HG03280 (cell line): Measurements from ENCODE around the gene CCN2.
"Not testable (repeated sequence)": the region's sequence is repeated elsewhere in the genome, so short reads cannot be mapped to it uniquely, and the experiment has no call there.

ENCODE experiments used
- ATAC-seq: cut with Tn5 transposase; IDR thresholded peaks from one replicate; pipeline ENCODE4 v1.9.1; 2021; ENCODE audit warnings: mild to moderate bottlenecking, moderate library complexity; ENCODE audit not compliant: unreplicated experiment

Gene CCN2

DNA sequence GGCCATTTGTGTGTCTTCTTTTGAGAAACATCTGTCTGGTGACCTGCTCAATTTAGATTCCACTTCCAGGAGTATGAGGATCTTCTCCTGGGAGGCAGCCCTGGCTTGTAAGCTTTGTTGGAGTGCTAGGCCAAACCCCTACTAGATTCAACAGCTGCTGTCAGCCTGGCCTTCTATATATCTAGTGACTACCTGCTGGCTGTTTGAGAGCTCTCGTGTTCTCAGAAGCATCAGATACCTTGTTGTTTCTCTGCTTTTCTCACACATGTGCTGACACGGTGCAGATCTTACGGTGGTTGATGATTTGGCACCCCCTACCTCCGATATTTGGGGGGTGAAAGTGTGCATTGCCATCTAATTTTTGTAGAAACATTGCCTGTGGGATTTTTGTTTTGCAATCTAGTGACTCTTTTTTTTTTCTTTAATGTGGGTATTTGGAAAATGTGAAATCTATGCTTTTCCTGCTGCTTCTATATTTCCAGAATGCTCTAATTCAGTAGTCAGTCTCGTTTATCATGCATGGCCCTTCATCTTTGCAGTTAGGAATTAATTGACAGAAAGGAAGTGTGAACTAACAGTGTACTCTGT, 4.7 kb downstream of the CCN2 start:
- ATAC-seq = no peak

DNA sequence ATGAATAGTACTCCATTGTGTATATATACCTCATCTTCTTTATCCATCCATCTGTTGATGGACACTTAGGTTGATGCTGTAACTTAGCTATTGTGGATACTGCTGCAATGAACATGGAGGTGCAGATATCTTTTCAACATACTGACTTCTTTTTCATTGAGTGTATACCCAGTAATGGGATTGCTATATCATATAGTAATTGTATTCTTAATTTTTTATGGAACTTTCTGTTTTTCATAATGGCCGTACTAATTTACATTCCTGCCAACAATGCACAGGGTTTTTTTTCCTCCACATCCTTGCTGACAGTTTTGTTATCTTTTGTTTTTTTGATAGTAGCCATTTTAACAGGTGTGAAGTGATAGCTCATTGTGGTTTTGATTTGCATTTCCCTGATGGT, 5.2 kb downstream of the CCN2 start:
- ATAC-seq = no peak

DNA sequence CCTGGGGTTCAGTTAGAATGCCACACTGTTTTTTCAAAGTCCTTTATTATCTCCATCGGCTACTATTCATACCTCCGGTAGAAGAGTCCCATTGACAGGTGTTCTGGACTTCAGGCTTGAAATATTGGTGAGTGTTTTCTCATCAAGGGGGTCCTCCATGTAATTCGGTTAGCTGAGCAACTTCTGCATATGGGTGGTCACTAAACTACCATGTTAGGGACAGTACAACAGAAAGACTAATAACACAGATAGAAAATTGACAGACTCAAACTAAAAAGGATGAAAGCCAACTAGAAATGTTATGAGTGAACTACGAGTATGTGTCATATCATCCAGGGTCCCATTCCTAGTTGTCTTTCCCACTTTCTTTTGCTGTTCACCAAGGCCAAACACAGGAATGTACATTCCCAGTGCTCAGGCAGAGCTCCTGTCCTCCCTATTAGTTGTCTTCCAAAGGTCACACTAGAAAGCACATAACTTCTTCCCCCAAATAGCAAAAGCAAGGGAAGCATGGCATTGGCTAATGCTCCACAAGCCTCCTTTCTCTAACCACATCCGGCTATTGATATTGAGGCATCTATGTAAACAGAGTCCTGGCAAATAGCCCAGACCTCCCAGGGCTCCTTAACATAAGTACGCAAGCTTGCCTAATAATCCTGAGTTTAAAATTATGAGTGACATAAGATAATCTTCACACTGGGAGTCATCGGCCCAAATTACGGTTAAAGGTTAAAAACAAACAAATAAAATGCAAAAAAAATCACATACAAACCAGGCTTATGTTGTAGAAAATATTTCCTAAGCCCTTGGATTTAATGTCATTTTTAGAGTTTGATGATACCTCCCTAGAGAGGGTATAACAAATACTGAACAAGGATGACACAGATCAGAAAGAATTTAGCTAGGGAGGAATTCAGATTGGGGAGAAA, 13.2 kb downstream of the CCN2 start:
- ATAC-seq = no peak

DNA sequence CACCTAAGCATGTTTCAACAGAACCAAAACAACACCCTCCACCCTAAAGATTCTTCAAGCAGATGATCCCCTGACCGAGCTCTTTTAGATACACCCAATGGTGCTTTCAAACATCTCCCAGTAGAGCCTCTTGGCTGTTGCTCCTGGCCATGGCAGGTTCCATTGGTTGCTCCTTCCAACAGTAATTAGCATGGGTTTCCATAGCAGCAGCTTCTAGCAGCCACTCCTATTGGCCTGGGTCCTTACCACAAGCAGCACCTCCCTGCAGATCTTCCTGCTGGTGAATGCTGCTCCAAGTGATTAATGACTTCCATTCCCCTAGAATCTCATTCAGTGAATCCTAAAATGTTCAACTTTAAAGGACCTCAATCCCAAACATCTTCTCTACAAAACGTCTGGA, 13.9 kb downstream of the CCN2 start:
- ATAC-seq = no peak

DNA sequence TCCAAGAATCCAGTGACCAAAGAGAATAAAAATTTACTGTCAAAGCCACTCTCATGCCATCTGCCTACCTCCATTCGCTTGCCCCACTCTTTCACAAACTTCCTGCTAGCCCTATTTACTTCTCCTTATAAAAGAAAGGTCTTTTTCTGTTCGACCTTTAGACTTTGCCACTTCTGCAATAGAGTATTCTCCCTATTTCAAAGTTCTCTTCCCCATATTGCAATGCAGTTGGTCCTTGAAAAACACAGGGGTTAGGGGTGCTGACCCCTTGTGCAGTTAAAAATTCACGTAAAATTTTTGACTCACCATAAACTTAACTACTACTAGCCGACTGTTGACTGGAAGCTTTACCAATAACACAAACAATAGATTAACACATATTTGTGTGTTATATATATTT, 15.0 kb downstream of the CCN2 start:
- ATAC-seq = no peak

DNA sequence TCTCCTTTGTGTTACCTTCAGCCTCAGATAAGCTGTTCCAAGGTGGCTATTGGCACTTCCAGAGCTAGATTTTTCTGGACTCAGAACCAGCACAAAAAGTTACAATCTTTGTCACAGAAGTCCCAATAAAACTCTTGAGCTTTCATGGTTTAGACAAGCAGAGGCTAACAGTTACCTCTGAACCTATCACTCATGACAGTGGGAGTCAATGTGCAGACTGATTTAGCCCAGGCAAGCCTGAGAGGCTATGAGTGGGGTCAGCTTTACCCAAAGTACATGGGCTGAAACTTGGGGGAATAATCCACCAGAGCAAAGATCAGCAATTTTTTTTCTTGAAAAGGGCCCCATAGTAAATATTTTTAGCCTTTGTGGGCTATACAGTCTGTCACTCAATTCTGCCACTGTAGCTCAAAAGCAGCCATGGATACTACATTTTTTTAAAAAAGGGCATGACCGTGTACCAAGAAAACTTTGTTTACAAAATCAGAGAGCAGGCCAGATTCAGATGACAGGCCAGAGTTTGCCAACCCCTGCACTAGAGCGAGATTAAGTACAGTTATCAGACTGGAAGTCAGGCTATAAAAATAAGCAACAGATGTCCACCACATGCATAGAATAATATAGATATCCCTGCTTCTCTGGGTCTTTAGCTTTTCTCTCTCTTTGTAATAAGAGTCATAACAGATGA, 20.0 kb downstream of the CCN2 start:
- no peak for ATAC-seq

DNA sequence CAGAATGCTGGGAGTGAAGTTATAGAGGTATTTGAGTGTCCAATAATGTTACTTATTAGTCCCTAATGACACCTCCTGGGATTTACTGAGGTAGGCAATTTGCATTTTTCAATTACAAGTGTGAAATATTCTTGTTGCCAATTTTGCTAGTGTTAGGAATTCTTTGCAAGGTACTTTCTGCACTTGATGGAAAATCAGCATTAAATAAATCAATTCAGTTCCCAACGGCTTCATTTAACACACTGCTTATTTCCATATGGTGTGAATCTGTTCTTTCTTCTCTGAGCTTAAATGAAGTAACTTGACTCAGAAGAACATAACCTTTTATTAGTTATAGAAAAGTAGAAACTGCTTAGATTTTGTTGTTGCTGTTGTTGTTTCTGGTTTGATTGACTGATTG, 21.2 kb downstream of the CCN2 start:
- ATAC-seq = no peak

DNA sequence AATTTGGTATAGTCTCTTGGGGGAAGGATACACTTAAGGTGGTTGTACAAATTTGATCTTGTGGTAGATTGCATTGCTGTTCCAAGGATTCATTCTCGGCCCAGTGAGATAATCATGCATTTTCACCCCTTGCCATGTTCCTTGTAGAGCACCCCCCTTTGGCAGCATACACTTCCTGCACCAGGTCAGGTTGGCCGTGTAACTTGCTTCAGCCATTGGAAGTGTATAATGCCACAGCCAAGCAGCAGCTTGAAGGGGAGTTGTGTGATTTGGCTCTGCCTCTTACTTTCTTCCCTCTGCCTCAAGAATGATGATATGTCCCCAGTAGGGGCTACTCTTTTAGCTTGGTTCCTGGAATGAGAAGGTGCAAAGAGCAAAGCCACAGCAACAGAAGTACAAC, 21.9 kb downstream of the CCN2 start:
- ATAC-seq = no peak

DNA sequence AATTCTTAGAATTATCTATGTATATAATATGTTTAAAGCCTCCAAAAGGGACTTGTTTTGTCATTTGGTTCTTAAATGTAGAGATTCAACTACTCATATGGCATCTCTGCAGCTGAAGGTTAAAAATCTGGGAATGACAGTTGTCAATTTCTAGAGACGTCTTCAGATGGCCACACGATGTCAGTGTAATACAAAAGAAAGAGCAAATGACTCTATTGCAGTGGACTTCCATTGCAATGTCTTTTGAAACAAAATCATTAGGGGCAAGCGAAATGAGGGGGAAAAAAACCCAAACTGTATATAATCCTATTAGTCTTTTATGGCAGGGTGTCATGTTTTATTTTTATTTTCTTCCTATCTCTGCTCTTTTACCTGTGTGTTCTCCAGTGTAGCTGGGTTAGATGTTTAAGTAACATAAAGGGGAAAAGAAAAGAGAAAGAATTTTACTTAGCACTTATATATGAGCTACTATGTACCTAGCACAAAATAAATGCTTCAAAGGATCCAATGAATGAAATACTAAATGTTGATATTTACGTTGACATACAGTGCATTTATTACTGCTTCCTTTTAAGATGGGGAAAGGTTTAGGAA, 26.2 kb downstream of the CCN2 start:
- no peak for ATAC-seq

DNA sequence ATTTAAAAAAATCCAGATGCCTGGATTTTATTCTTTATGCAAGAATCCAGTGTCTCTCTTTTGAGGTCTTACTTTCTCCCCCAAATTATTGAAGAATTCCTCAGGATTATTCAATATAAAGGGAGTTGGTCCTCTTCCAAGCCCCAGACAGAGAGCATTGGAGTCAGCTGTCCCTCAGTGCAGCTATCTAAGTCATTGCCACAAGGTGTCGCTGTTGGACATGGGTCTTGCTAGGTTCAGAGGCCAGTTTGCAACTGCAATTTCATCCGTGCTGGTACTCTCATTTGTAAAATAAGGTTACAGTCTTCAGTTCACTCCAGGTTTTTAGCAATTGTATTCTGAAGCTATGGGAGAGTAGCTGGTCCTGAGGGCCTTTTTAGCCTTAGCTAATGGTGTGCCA, 27.8 kb downstream of the CCN2 start:
- peak; percentile 83 for ATAC-seq

DNA sequence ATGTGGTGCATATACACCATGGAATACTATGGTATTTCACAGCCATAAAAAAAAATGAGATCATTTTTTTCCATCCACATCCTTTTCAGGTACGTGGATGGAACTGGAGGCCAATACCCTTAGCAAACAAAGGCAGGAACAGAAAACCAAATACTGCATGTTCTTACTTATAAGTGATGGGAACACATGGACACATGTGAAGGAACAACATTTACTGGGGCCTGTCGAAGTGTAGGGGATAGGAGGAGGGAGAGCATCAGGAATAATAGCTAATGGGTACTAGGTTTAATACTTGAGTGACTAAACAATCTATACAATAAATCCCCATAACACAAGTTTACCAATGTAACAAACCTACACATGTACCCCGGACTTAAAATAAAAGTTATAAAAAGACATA, 30.5 kb downstream of the CCN2 start:
- no peak for ATAC-seq

DNA sequence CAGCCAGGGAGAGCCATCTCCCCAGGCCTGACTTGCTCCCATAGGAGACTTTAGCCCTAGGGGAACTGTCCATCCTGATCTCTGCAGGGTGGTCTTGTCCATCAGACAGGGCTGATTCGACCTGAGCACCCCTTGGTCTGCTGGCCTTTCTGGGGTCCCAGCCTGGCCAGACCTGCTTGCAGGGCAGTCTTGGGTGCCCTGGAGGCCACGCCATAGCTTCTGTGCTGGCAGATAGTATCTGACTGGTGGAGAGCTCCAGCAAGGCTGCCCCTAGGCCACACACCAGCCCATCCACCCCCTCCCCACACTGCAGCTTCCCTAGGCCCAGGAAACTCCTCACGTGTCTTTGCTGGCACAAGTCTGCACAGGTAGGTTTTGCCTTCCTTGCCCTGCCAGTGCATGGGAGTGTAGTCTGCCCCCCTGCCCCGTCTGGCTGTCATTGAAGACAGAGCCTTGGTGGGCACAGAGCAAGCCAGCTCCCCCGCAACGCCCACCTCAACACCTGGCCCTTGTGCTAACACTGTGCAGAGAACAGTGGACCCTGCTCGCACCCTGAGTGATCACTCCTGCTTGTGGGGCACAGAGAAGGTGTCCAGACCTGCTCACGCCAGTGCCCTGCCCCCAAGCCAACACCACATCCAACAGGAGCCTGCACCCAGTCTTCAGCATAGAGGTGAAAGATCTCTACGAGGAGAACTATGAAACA, 32.4 kb downstream of the CCN2 start:
- no peak for ATAC-seq

DNA sequence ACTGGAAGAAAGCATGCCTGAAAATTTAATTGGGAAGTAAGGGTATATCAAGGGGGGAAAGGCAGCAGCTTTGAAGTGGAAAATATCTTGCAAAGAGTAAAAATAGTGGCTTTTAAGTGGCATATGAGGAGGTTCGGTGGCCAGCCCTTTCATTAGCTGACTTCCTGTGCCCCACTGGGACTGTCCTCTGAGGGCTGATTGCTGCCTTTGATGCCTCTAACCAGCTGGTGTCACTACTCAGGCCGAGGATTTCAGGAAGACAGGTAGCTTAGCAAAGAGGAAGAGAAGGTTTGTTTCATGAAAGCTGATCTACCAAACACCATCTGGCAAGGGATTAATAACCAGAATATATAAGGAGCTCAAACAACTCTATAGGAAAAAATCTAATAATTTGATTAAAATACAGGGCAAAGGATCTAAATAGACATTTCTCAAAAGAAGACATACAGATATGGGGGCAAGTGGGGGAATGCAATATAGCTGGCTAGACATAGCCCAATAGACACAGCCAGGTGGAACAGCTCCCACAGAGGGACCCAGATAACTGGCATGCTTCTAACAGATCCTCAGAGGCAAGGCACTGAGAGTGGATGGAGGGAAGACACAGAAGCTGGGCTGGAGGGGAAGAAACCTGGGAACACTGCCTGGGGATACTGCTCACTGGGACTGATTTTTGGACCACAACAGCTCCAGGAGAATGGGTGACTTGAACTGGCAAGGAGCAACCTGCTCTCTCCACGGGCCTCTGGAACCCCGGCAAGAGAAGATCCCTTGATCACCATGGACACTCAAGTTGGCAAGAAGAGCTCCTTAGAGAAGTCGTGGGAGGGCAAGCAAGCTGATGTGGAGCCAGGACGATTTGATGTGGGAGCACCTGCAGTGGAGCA, 33.2 kb downstream of the CCN2 start:
- ATAC-seq = no peak

DNA sequence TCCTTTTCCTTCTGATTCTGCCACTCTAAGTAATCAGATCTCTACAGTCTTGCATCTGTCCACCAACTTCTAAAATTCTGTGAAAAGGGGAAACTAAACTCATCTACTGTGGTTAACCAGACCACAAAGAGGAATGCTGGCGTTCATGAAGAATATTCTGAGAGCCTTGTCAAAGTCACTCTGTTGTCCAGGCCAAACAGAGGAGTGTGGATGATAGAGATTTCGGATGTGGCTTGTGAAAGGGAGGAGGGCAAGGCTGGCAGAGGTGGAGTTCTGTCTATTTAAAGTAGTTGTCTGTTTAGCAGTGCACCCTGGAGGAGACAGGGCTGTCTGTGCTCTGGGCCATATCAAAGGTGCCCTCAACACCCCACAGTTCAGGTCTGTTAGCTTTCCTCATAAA, 33.9 kb downstream of the CCN2 start:
- no peak for ATAC-seq

DNA sequence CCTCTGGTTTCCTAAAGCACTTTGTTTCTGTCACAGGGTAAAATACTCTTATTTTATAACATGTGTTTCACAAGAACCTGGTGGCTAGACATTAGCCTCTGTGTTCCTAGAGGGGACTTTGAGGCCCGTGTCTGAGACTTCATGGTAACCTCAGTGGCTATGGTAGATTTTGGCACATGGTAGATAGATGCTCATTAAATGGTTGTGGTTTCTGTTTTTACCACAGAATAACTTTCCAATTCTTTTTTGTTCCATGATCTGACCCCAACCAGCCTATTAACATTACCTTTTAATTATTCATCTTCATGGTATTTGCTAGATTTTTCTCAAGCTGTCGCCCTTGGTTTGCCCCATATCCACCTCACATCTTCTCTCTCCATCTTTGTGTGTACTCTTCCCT, 34.3 kb downstream of the CCN2 start:
- ATAC-seq = no peak

DNA sequence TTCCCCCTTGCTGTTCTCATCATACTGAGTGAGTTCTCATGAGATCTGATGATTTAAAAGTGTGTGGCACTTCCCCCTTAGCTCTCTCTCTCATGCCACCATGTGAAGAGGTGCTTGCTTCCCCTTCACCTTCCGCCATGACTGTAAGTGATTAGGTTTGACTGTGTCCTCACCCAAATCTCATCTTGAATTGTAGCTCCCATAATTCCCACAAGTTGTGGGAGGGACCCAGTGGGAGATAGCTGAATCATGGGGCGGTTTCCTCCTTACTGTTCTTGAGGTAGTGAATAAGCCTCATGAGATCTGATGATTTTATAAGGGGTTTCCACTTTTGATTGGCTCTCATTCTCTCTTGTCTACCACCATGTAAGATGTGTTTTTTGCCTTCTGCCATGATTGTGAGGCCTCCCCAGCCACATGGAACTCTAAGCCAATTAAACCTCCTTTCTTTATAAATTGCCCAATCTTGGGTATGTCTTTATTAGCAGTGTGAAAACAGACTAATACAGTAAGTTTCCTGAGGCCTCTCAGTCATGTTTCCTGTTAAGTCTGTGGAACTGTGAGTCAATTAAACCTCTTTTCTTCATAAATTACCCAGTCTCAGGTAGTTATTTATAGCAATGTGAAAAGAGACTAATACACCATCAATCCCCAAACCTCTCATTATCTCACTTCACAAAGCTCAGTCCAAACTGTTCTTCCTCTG, 34.9 kb downstream of the CCN2 start:
- not testable (repeated sequence) for ATAC-seq

DNA sequence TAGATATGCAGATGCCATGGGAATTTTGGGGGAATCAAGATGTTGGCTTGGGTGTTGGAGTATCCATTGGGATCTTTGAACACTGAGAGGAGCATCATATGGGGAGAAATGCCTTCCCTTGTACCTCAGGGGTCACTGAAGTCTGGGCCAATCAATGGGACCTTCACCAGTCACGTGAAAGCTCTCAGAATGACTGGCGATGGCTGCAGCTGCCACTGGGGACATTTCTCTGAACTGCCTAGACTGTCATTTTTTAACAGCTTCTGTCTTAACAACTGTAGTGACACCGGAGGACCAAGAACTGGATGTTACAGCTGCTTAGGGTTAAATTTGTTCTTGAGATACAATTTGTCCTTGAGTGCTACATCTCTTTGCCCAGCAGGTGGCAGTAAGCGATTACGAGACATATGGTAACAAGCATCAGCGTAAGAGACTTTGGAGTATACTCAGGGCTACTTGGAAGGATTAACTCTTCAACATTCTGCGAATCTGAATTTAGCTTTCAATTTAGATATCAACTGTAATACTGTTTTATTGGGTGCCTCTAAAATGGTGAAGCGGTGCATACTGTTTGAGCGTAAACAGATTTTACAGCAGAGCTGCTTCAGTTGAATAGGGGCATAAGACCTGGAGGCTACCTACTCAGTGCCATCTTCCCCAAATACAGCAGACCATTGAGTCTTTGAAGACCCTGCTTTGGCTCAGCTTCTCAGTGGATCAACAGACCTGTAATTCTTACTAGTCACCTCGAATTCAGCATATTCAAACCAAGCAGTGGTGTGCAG, 36.0 kb downstream of the CCN2 start:
- peak; percentile 86 for ATAC-seq

DNA sequence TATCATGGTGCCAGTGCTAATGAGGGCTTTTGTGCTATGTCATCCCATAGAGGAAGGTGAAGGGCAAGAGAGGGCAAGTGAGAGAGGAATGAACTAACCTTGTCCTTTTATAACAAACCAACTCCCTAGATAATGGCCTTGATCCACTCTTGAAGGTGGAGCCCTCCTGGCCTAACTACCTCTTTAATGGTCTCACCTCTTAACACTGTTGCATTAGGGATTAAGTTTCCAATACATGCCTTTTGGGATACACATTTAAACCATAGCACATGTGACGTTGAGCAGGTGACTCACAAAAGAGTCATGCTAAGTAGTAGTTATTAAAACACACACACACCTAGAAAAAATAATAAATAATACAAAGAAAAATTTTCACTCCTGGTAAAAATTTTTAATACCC, 36.9 kb downstream of the CCN2 start:
- ATAC-seq = no peak

DNA sequence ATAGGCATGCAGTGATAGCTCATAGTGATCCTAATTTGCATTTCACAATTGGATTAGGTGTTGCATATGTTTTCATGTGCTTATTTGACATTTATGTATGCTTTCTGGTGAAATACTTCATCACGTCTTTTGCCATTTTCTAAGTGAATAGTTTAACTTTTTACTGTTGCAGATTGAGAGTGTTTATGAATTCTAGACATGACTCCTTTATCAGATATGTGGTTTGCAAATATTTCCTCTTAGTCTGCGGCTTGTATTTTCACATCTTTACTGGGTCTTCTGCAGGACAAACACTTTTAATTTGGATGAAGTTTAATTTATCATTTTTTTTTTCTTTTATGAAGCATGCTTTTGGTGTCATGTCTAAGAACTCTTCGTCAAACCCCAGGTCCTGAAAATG, 39.2 kb downstream of the CCN2 start:
- no peak for ATAC-seq
